HAP-1 (cell line): Measurements from ENCODE around the gene WDFY3.
"Not testable (repeated sequence)": the region's sequence is repeated elsewhere in the genome, so short reads cannot be mapped to it uniquely, and the experiment has no call there.

Experiments
- DNase-seq, 2 experiments: peaks; one replicate each; pipeline ENCODE4 v3.0.0-alpha.2; 2016 to 2020; ENCODE audit warnings: low spot score in 2 of 2
- H3K27me3 ChIP-seq: fragments of 250-450 bp; sonication (Bioruptor Pico); 2 replicates; pipeline ENCODE4 v1.5.1; 2020; ENCODE audit warnings: low read depth, mild to moderate bottlenecking, moderate library complexity
- H3K36me3 ChIP-seq: fragments of 250-450 bp; sonication (Bioruptor Pico); replicated peaks from 2 replicates; pipeline ENCODE4 v1.5.1; 2020; ENCODE audit warnings: mild to moderate bottlenecking
- H3K4me1 ChIP-seq: fragments of 250-450 bp; sonication (Bioruptor Pico); 2 replicates; pipeline ENCODE4 v1.5.1; 2020; ENCODE audit warnings: mild to moderate bottlenecking
- H3K4me3 ChIP-seq: fragments of 250-450 bp; sonication (Bioruptor Pico); 2 replicates; pipeline ENCODE4 v1.5.1; 2020; ENCODE audit warnings: mild to moderate bottlenecking, moderate library complexity
- H3K9me3 ChIP-seq: fragments of 250-450 bp; sonication (Bioruptor Pico); 2 replicates; pipeline ENCODE4 v1.5.1; 2020; ENCODE audit warnings: mild to moderate bottlenecking, moderate library complexity
- in situ Hi-C: fragments of 300-500 bp; cut with MboI; formaldehyde crosslinking; loops from 3 replicates; pipeline ENCODE4 v1.14.3; 2020; ENCODE audit warnings: low sequenced_read_pairs, inconsistent platforms, mixed read lengths

The WDFY3 gene

GRCh38 chr4:84683064-84683850 is 283.2 kb downstream of the WDFY3 start:
- Histone ChIP-seq H3K27me3 (no peaks in the 10 kb centered on the region), H3K4me3 (no peak overlapping the region), H3K4me1 (no peaks in the 10 kb centered on the region), H3K9me3 (no peaks in the 10 kb centered on the region), H3K36me3 (peaks cover 44% of the 10 kb centered on the region)
- DNase-seq: no peak
- in situ Hi-C loops: no loop called here

GRCh38 chr4:84682661-84683060 is 283.8 kb downstream of the WDFY3 start:
- H3K9me3 ChIP-seq, H3K4me1 ChIP-seq, H3K4me3 ChIP-seq, H3K27me3 ChIP-seq, DNase-seq, in situ Hi-C loops: not testable (repeated sequence)
- H3K36me3 ChIP-seq: peaks cover 45% of the 10 kb centered on the region

GRCh38 chr4:84681486-84682274 is 284.8 kb downstream of the WDFY3 start:
- in situ Hi-C loops: no loop called here
- Histone ChIP-seq H3K4me1 (no peaks in the 10 kb centered on the region), H3K36me3 (peaks cover 54% of the 10 kb centered on the region), H3K27me3 (no peaks in the 10 kb centered on the region), H3K4me3 (no peak overlapping the region), H3K9me3 (no peaks in the 10 kb centered on the region)
- DNase-seq: no peak

GRCh38 chr4:84680956-84681355 is 285.5 kb downstream of the WDFY3 start:
- DNase-seq: no peak
- peaks cover 59% of the 10 kb centered on the region for H3K36me3 ChIP-seq
- no peaks in the 10 kb centered on the region for H3K9me3 ChIP-seq
- in situ Hi-C loops: no loop called here
- no peaks in the 10 kb centered on the region for H3K27me3 ChIP-seq
- H3K4me1 ChIP-seq: no peaks in the 10 kb centered on the region
- H3K4me3 ChIP-seq: no peak overlapping the region

GRCh38 chr4:84678976-84679744 is 287.3 kb downstream of the WDFY3 start:
- Histone ChIP-seq H3K27me3 (no peaks in the 10 kb centered on the region), H3K9me3 (no peaks in the 10 kb centered on the region), H3K4me1 (no peaks in the 10 kb centered on the region), H3K36me3 (peaks cover 65% of the 10 kb centered on the region), H3K4me3 (no peak overlapping the region)
- no peak for DNase-seq
- in situ Hi-C loops: no loop called here

GRCh38 chr4:84677995-84678394 is 288.5 kb downstream of the WDFY3 start:
- no peak overlapping the region for H3K4me3 ChIP-seq
- in situ Hi-C loops: no loop called here
- H3K27me3 ChIP-seq: no peaks in the 10 kb centered on the region
- DNase-seq: no peak
- no peaks in the 10 kb centered on the region for H3K9me3 ChIP-seq
- no peaks in the 10 kb centered on the region for H3K4me1 ChIP-seq
- H3K36me3 ChIP-seq: peaks cover 54% of the 10 kb centered on the region

GRCh38 chr4:84677093-84677492 is 289.4 kb downstream of the WDFY3 start:
- in situ Hi-C loops: no loop called here
- H3K36me3 ChIP-seq: peaks cover 56% of the 10 kb centered on the region
- H3K9me3 ChIP-seq: no peaks in the 10 kb centered on the region
- H3K4me3 ChIP-seq: no peak overlapping the region
- no peaks in the 10 kb centered on the region for H3K4me1 ChIP-seq
- H3K27me3 ChIP-seq: no peaks in the 10 kb centered on the region
- no peak for DNase-seq

- H3K4me3 ChIP-seq: no peak overlapping the region
- peaks cover 39% of the 10 kb centered on the region for H3K36me3 ChIP-seq
- DNase-seq: no peak
- in situ Hi-C loops: no loop called here
- no peaks in the 10 kb centered on the region for H3K9me3 ChIP-seq
- no peaks in the 10 kb centered on the region for H3K27me3 ChIP-seq
- H3K4me1 ChIP-seq: no peaks in the 10 kb centered on the region
Measured at GRCh38 chr4:84673475-84674240, 292.8 kb downstream of the WDFY3 start.

- H3K4me3 ChIP-seq: no peak overlapping the region
- in situ Hi-C loops: no loop called here
- H3K36me3 ChIP-seq: peaks cover 29% of the 10 kb centered on the region
- H3K4me1 ChIP-seq: no peaks in the 10 kb centered on the region
- DNase-seq: no peak
- H3K9me3 ChIP-seq: no peaks in the 10 kb centered on the region
- H3K27me3 ChIP-seq: no peaks in the 10 kb centered on the region
Measured at GRCh38 chr4:84672177-84672576, 294.3 kb downstream of the WDFY3 start.

- Histone ChIP-seq H3K9me3 (no peaks in the 10 kb centered on the region), H3K27me3 (no peaks in the 10 kb centered on the region), H3K36me3 (peaks cover 11% of the 10 kb centered on the region), H3K4me1 (no peaks in the 10 kb centered on the region), H3K4me3 (no peak overlapping the region)
- no peak for DNase-seq
- in situ Hi-C loops: no loop called here
Measured at GRCh38 chr4:84669201-84669600, 297.3 kb downstream of the WDFY3 start.

- H3K27me3 ChIP-seq: no peaks in the 10 kb centered on the region
- DNase-seq: no peak
- no peak overlapping the region for H3K4me3 ChIP-seq
- H3K9me3 ChIP-seq: no peaks in the 10 kb centered on the region
- in situ Hi-C loops: no loop called here
- no peaks in the 10 kb centered on the region for H3K4me1 ChIP-seq
- peaks cover under 1% of the 10 kb centered on the region; the same call in 1 of the 2 replicates for H3K36me3 ChIP-seq
Measured at GRCh38 chr4:84666439-84666838, 300.1 kb downstream of the WDFY3 start.

GRCh38 chr4:84664767-84665166 is 301.7 kb downstream of the WDFY3 start:
- H3K4me1 ChIP-seq, H3K36me3 ChIP-seq, in situ Hi-C loops, H3K27me3 ChIP-seq, H3K9me3 ChIP-seq, DNase-seq, H3K4me3 ChIP-seq: not testable (repeated sequence)

- Histone ChIP-seq H3K27me3 (no peaks in the 10 kb centered on the region), H3K4me1 (no peaks in the 10 kb centered on the region), H3K36me3 (no peaks in the 10 kb centered on the region), H3K9me3 (peaks cover 9% of the 10 kb centered on the region; the same call in 1 of the 2 replicates), H3K4me3 (no peak overlapping the region)
- DNase-seq: no peak
- in situ Hi-C loops: no loop called here
Measured at GRCh38 chr4:84661191-84661939, 305.1 kb downstream of the WDFY3 start.
